ENCODE measurements around the gene CTNNA1. TPM values are rescaled to one million over a fixed set of nuclear protein-coding genes. Genes with fewer than 3 reads are reported as not detected.

CTNNA1 gene
- polyA plus RNA-seq, 1 experiment: 140 TPM

DNA sequence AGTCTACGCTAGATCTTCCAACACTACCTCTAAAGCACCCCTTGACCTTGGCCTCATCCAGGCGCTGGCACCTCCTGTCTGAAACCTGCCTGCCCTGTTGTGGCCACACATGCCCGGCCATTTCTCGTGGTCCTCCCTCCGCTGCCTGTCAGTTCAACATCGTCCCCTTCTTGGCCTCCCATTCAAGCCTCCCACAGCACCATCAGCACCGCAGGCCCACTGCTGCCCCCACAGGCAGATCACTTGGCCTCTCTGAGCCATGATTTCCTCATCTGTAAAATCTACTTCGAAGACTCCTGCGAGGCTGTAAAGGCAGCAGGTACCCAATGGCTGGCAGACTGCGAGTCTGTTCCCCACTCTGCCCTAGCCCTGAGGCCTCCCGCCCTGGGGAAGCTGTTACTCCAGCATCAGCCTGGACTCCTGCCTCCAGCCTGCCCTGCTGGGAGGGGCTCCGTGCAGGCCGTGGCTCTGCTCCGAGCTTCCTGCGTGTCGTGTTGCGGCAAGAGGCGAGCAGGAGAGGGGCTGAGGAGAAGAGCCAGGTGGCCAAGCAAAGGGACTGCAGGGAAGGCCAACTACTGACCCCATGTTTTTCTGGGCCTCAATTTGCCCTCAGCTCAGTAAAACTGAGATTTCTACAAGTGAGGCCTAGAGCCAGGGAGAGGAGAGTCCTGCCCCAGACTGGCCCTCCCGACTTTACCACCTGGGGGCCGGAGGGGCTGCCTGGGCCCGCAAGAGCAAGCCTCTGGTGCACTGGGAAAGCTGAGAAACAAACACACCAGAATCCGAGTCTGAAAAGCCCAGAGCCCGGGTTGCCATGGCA is 192.4 kb downstream of the CTNNA1 start:
- H3K27me3 ChIP-seq (ENCODE audit: control insufficient read depth, insufficient read depth, low read length): no peaks in the 10 kb centered on the region
- H3K4me3 ChIP-seq (ENCODE audit: low read depth, low read length): no peak overlapping the region
- H3K9me3 ChIP-seq (ENCODE audit: control insufficient read depth, insufficient read depth, low read length): no peaks in the 10 kb centered on the region; the same call in 1 of the 2 replicates
- H3K27ac ChIP-seq (ENCODE audit: low read depth, low read length): no peak overlapping the region
- DNase-seq (ENCODE audit: low read depth, low spot score): no peak
- ChIA-PET CTCF (no interaction called here), POLR2A (no interaction called here)
- TF ChIP-seq CTCF (IDR thresholded peaks at IDR 0.05; ENCODE audit: low read depth, low read length): peak; percentile 16; the same call in 1 of the 2 replicates

DNA sequence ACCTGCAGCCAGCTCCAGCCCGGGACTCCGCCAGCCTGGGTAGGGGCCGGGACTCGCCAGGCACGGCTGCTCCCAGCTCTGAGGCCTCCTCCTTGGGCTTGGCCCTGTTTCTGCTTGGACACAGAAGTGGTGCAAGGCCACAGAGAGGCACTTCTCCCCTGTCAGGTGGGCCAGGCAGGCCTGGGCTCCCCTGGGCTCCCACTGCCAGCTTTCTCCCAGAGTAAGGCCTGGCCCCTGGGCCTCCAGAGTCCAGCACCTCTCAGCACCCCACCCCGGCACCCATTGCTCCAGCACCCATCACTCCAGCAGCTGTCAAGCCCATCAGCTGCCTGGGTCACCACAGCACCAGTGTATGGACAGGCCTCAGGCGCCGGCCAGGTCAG is 193.0 kb downstream of the CTNNA1 start:
- Histone ChIP-seq H3K4me3 (ENCODE audit: low read depth, low read length) (no peak overlapping the region), H3K27ac (ENCODE audit: low read depth, low read length) (no peak overlapping the region), H3K9me3 (ENCODE audit: control insufficient read depth, insufficient read depth, low read length) (no peaks in the 10 kb centered on the region; the same call in 1 of the 2 replicates), H3K27me3 (ENCODE audit: control insufficient read depth, insufficient read depth, low read length) (no peaks in the 10 kb centered on the region)
- CTCF ChIA-PET: no interaction called here
- POLR2A ChIA-PET: no interaction called here
- no peak for TF ChIP-seq CTCF (IDR thresholded peaks at IDR 0.05; ENCODE audit: low read depth, low read length)
- no peak for DNase-seq (ENCODE audit: low read depth, low spot score)

GRCh38 chr5:138946831-138947560 is 193.8 kb downstream of the CTNNA1 start:
- Histone ChIP-seq H3K9me3 (ENCODE audit: control insufficient read depth, insufficient read depth, low read length) (no peaks in the 10 kb centered on the region; the same call in 1 of the 2 replicates), H3K4me3 (ENCODE audit: low read depth, low read length) (no peak overlapping the region), H3K27ac (ENCODE audit: low read depth, low read length) (no peak overlapping the region), H3K27me3 (ENCODE audit: control insufficient read depth, insufficient read depth, low read length) (no peaks in the 10 kb centered on the region)
- ChIA-PET CTCF (no interaction called here), POLR2A (no interaction called here)
- no peak for DNase-seq (ENCODE audit: low read depth, low spot score)
- TF ChIP-seq CTCF (IDR thresholded peaks at IDR 0.05; ENCODE audit: low read depth, low read length): no peak

- ChIA-PET POLR2A (no interaction called here), CTCF (no interaction called here)
- Histone ChIP-seq H3K27ac (ENCODE audit: low read depth, low read length) (no peak overlapping the region), H3K9me3 (ENCODE audit: control insufficient read depth, insufficient read depth, low read length) (no peaks in the 10 kb centered on the region; the same call in 1 of the 2 replicates), H3K27me3 (ENCODE audit: control insufficient read depth, insufficient read depth, low read length) (no peaks in the 10 kb centered on the region), H3K4me3 (ENCODE audit: low read depth, low read length) (no peak overlapping the region)
- DNase-seq (ENCODE audit: low read depth, low spot score): no peak
- no peak for TF ChIP-seq CTCF (IDR thresholded peaks at IDR 0.05; ENCODE audit: low read depth, low read length)
Measured at GRCh38 chr5:138947780-138948179, 194.6 kb downstream of the CTNNA1 start.
